Activated naive CD4-positive, alpha-beta T cell treated with anti-CD3 and anti-CD28 coated beads for 36 hours (primary cell): ENCODE results near the gene ZIC5. TPM values are rescaled to one million over a fixed set of nuclear protein-coding genes. Genes with fewer than 3 reads are reported as not detected.
"Not testable (repeated sequence)": the region's sequence is repeated elsewhere in the genome, so short reads cannot be mapped to it uniquely, and the experiment has no call there.

Experiments
- CTCF ChIA-PET: fragments of 350-600 bp; sonication (Branson Sonifier 250); formaldehyde crosslinking; loops from one replicate; lab custom pipeline; 2021; ENCODE audit warnings: antibody characterized with exemption; lab: Charles Lee
- DNase-seq: peaks from one replicate; pipeline ENCODE4 v3.0.0-alpha.2; 2020
- H3K27ac Mint-ChIP-seq: one replicate; pipeline ENCODE4 v1.8.0; 2021; ENCODE audit warnings: mild to moderate bottlenecking, mixed read lengths
- H3K27me3 Mint-ChIP-seq: one replicate; pipeline ENCODE4 v1.8.0; 2021; ENCODE audit warnings: low read depth, mixed read lengths
- H3K36me3 Mint-ChIP-seq: one replicate; pipeline ENCODE4 v1.8.0; 2021; ENCODE audit warnings: low read depth, mixed read lengths
- H3K4me1 Mint-ChIP-seq: one replicate; pipeline ENCODE4 v1.8.0; 2021; ENCODE audit warnings: low read depth, mixed read lengths
- H3K4me3 Mint-ChIP-seq: one replicate; pipeline ENCODE4 v1.8.0; 2021; ENCODE audit warnings: mild to moderate bottlenecking, moderate library complexity, mixed read lengths
- H3K9me3 Mint-ChIP-seq: one replicate; pipeline ENCODE4 v1.8.0; 2021; ENCODE audit warnings: mixed read lengths
- intact Hi-C: fragments of 100-400 bp; cut with micrococcal nuclease; formaldehyde crosslinking; loops from one replicate; pipeline ENCODE4 v1.15.1; 2023
- total RNA-seq, 2 experiments: library from RNA; stranded (reverse); gene quantifications; one replicate each; pipeline ENCODE4 v1.2.3, GENCODE V29; 2021

Gene ZIC5
- total RNA-seq, 2 experiments from 2014 or later: not detected

- H3K36me3 Mint-ChIP-seq: no peaks in the 10 kb centered on the region
- CTCF ChIA-PET: no interaction called here
- intact Hi-C loops: no loop called here
- no peaks in the 10 kb centered on the region for H3K9me3 Mint-ChIP-seq
- no peak for DNase-seq
- peaks cover 32% of the 10 kb centered on the region for H3K27me3 Mint-ChIP-seq
- H3K4me3 Mint-ChIP-seq: no peak overlapping the region
- H3K4me1 Mint-ChIP-seq: no peaks in the 10 kb centered on the region
- no peak overlapping the region for H3K27ac Mint-ChIP-seq
These were observed 21.7 kb downstream of the ZIC5 start for GRCh38 chr13:99949679-99950413.

GRCh38 chr13:99948907-99949678, 22.5 kb downstream of the ZIC5 start:
- Mint-ChIP-seq H3K27me3 (peaks cover 34% of the 10 kb centered on the region), H3K36me3 (no peaks in the 10 kb centered on the region), H3K9me3 (no peaks in the 10 kb centered on the region), H3K4me1 (no peaks in the 10 kb centered on the region), H3K27ac (no peak overlapping the region), H3K4me3 (no peak overlapping the region)
- CTCF ChIA-PET: no interaction called here
- intact Hi-C loops: no loop called here
- no peak for DNase-seq

- peaks cover 33% of the 10 kb centered on the region for H3K27me3 Mint-ChIP-seq
- CTCF ChIA-PET: no interaction called here
- intact Hi-C loops: no loop called here
These were observed 23.2 kb downstream of the ZIC5 start for GRCh38 chr13:99948411-99948810.

GRCh38 chr13:99947666-99948065, 23.9 kb downstream of the ZIC5 start:
- Mint-ChIP-seq H3K27ac (no peak overlapping the region), H3K27me3 (peaks cover 30% of the 10 kb centered on the region)
- intact Hi-C loops: no loop called here

More at GRCh38 chr13:99948411-99948810, 23.2 kb downstream of the ZIC5 start:
- Mint-ChIP-seq H3K36me3 (no peaks in the 10 kb centered on the region), H3K27ac (no peak overlapping the region), H3K4me3 (no peak overlapping the region), H3K4me1 (no peaks in the 10 kb centered on the region), H3K9me3 (no peaks in the 10 kb centered on the region)
- no peak for DNase-seq

GRCh38 chr13:99945515-99945914, 26.1 kb downstream of the ZIC5 start:
- CTCF ChIA-PET: interaction anchor here (1.1 kb wide), 1 partner anchor 47 kb away, joined by 3 read pairs; no protein-coding TSS in a partner anchor
- DNase-seq, H3K4me3 Mint-ChIP-seq, H3K9me3 Mint-ChIP-seq, H3K27ac Mint-ChIP-seq, H3K36me3 Mint-ChIP-seq, H3K4me1 Mint-ChIP-seq, intact Hi-C loops: not testable (repeated sequence)
- H3K27me3 Mint-ChIP-seq: peaks cover 32% of the 10 kb centered on the region

More at GRCh38 chr13:99947666-99948065, 23.9 kb downstream of the ZIC5 start:
- Mint-ChIP-seq H3K36me3 (no peaks in the 10 kb centered on the region), H3K4me3 (no peak overlapping the region), H3K4me1 (no peaks in the 10 kb centered on the region), H3K9me3 (no peaks in the 10 kb centered on the region)
- DNase-seq: no peak
- CTCF ChIA-PET: no interaction called here

- no peaks in the 10 kb centered on the region for H3K4me1 Mint-ChIP-seq
- no peaks in the 10 kb centered on the region for H3K9me3 Mint-ChIP-seq
- CTCF ChIA-PET: no interaction called here
- H3K36me3 Mint-ChIP-seq: no peaks in the 10 kb centered on the region
- H3K27me3 Mint-ChIP-seq: peaks cover 32% of the 10 kb centered on the region
- intact Hi-C loops: no loop called here
- DNase-seq: no peak
- no peak overlapping the region for H3K27ac Mint-ChIP-seq
- H3K4me3 Mint-ChIP-seq: no peak overlapping the region
These were observed 27.0 kb downstream of the ZIC5 start for GRCh38 chr13:99944606-99945005.

- peaks cover 32% of the 10 kb centered on the region for H3K27me3 Mint-ChIP-seq
- H3K27ac Mint-ChIP-seq: no peak overlapping the region
- CTCF ChIA-PET: no interaction called here
- no peak for DNase-seq
- H3K4me3 Mint-ChIP-seq: no peak overlapping the region
- intact Hi-C loops: no loop called here
- no peaks in the 10 kb centered on the region for H3K36me3 Mint-ChIP-seq
- no peaks in the 10 kb centered on the region for H3K9me3 Mint-ChIP-seq
- no peaks in the 10 kb centered on the region for H3K4me1 Mint-ChIP-seq
These were observed 27.5 kb downstream of the ZIC5 start for GRCh38 chr13:99944102-99944501.

- H3K27me3 Mint-ChIP-seq: peaks cover 26% of the 10 kb centered on the region
- intact Hi-C loops: no loop called here
These were observed 29.7 kb downstream of the ZIC5 start for GRCh38 chr13:99941911-99942310.

GRCh38 chr13:99941086-99941485, 30.5 kb downstream of the ZIC5 start:
- Mint-ChIP-seq H3K4me3 (no peak overlapping the region), H3K4me1 (no peaks in the 10 kb centered on the region), H3K27me3 (peaks cover 24% of the 10 kb centered on the region), H3K27ac (peak overlapping the region; percentile 35), H3K36me3 (no peaks in the 10 kb centered on the region), H3K9me3 (no peaks in the 10 kb centered on the region)
- no peak for DNase-seq
- intact Hi-C loops: no loop called here
- CTCF ChIA-PET: no interaction called here

More at GRCh38 chr13:99941911-99942310, 29.7 kb downstream of the ZIC5 start:
- CTCF ChIA-PET: no interaction called here
- H3K4me1 Mint-ChIP-seq: no peaks in the 10 kb centered on the region
- no peak overlapping the region for H3K4me3 Mint-ChIP-seq
- H3K27ac Mint-ChIP-seq: no peak overlapping the region
- no peak for DNase-seq
- H3K36me3 Mint-ChIP-seq: no peaks in the 10 kb centered on the region
- no peaks in the 10 kb centered on the region for H3K9me3 Mint-ChIP-seq

GRCh38 chr13:99938635-99939034, 32.9 kb downstream of the ZIC5 start:
- H3K9me3 Mint-ChIP-seq: no peaks in the 10 kb centered on the region
- CTCF ChIA-PET: no interaction called here
- H3K4me3 Mint-ChIP-seq: no peak overlapping the region
- H3K36me3 Mint-ChIP-seq: no peaks in the 10 kb centered on the region
- no peak for DNase-seq
- no peaks in the 10 kb centered on the region for H3K4me1 Mint-ChIP-seq
- H3K27ac Mint-ChIP-seq: no peak overlapping the region
- peaks cover 18% of the 10 kb centered on the region for H3K27me3 Mint-ChIP-seq
- intact Hi-C loops: no loop called here

- no peaks in the 10 kb centered on the region for H3K9me3 Mint-ChIP-seq
- no peaks in the 10 kb centered on the region for H3K36me3 Mint-ChIP-seq
- H3K27me3 Mint-ChIP-seq: peaks cover 10% of the 10 kb centered on the region
- intact Hi-C loops: no loop called here
- H3K4me1 Mint-ChIP-seq: no peaks in the 10 kb centered on the region
- H3K27ac Mint-ChIP-seq: no peak overlapping the region
- no peak overlapping the region for H3K4me3 Mint-ChIP-seq
- DNase-seq: no peak
- CTCF ChIA-PET: no interaction called here
These were observed 35.8 kb downstream of the ZIC5 start for GRCh38 chr13:99935772-99936171.

GRCh38 chr13:99932912-99933311, 38.7 kb downstream of the ZIC5 start:
- H3K36me3 Mint-ChIP-seq: no peaks in the 10 kb centered on the region
- no peak for DNase-seq
- H3K9me3 Mint-ChIP-seq: no peaks in the 10 kb centered on the region
- CTCF ChIA-PET: interaction anchor here (1.9 kb wide), 1 partner anchor 16 kb away, joined by 7 read pairs; no protein-coding TSS in a partner anchor
- H3K27ac Mint-ChIP-seq: no peak overlapping the region
- peaks cover 10% of the 10 kb centered on the region for H3K27me3 Mint-ChIP-seq
- H3K4me1 Mint-ChIP-seq: no peaks in the 10 kb centered on the region
- intact Hi-C loops: no loop called here
- H3K4me3 Mint-ChIP-seq: no peak overlapping the region

GRCh38 chr13:99930925-99931324, 40.6 kb downstream of the ZIC5 start:
- DNase-seq: no peak
- no peak overlapping the region for H3K27ac Mint-ChIP-seq
- H3K9me3 Mint-ChIP-seq: no peaks in the 10 kb centered on the region
- H3K4me3 Mint-ChIP-seq: no peak overlapping the region
- peaks cover 4% of the 10 kb centered on the region for H3K27me3 Mint-ChIP-seq
- no peaks in the 10 kb centered on the region for H3K36me3 Mint-ChIP-seq
- intact Hi-C loops: no loop called here
- CTCF ChIA-PET: no interaction called here
- H3K4me1 Mint-ChIP-seq: no peaks in the 10 kb centered on the region
